ENCODE measurements around the gene PTPRM. TPM values are rescaled to one million over a fixed set of nuclear protein-coding genes. Genes with fewer than 3 reads are reported as not detected.

Gene PTPRM
- total and polyA plus RNA-seq, 2 experiments from 2014 or later: 1.6 to 5.3 TPM

- Mint-ChIP-seq H3K9me3 (no peaks in the 10 kb centered on the region; the same call in 2 of the 3 replicates), H3K36me3 (ENCODE audit: low read depth) (no peaks in the 10 kb centered on the region), H3K4me3 (no peak overlapping the region), H3K27me3 (ENCODE audit: insufficient read depth, low read depth, poor library complexity) (peaks cover 2% of the 10 kb centered on the region), H3K27ac (no peak overlapping the region), H3K4me1 (peaks cover 4% of the 10 kb centered on the region; the same call in 2 of the 3 replicates)
- H3K27ac ChIP-seq (ENCODE audit: low read depth): no peak overlapping the region
- no peaks in the 10 kb centered on the region for H4K20me1 ChIP-seq (replicated peaks; ENCODE audit: insufficient read depth)
- no peak overlapping the region for H3K4me2 ChIP-seq
- no peak; the same call in 2 of the 3 replicates for ATAC-seq
- H3K9me2 ChIP-seq (ENCODE audit: insufficient read depth): no peaks in the 10 kb centered on the region
- no peaks in the 10 kb centered on the region for H3K36me3 ChIP-seq (ENCODE audit: insufficient read depth)
- no peak overlapping the region for H2AFZ ChIP-seq
- no peak overlapping the region for H3K4me3 ChIP-seq
- H3K79me2 ChIP-seq (replicated peaks; ENCODE audit: insufficient read depth): no peaks in the 10 kb centered on the region
- H3F3A ChIP-seq (replicated peaks; ENCODE audit: low read depth): no peaks in the 10 kb centered on the region
- no peak for TF ChIP-seq POLR2AphosphoS5 (IDR thresholded peaks at IDR 0.05; ENCODE audit: low read depth)
- no peak for TF ChIP-seq CREB1 (CRISPR knock-in tag; IDR thresholded peaks at IDR 0.05; ENCODE audit: low read depth)
- no peak for TF ChIP-seq ZNF462 (CRISPR knock-in tag; IDR thresholded peaks at IDR 0.05)
- no peak for TF ChIP-seq NANOG (IDR thresholded peaks at IDR 0.05; ENCODE audit: borderline replicate concordance)
- no peak for TF ChIP-seq CTCF (conservative IDR thresholded peaks at IDR 0.05; ENCODE audit: low read depth in 2 of 2)
- TF ChIP-seq ETS1 (IDR thresholded peaks at IDR 0.05): no peak
- TF ChIP-seq REST (IDR thresholded peaks at IDR 0.05; ENCODE audit: unreplicated experiment): no peak
- no peak for TF ChIP-seq EZH2phosphoT487 (IDR thresholded peaks at IDR 0.05; ENCODE audit: unreplicated experiment)
- no peak for TF ChIP-seq JUNB (IDR thresholded peaks at IDR 0.05; ENCODE audit: unreplicated experiment)
- TF ChIP-seq ZNF331 (CRISPR knock-in tag; IDR thresholded peaks at IDR 0.05; ENCODE audit: low read depth): no peak
- no peak for TF ChIP-seq ZNF114 (CRISPR knock-in tag; IDR thresholded peaks at IDR 0.05)
- TF ChIP-seq STAT1 (IDR thresholded peaks at IDR 0.05; ENCODE audit: unreplicated experiment): no peak
- no peak for TF ChIP-seq EZH2 (IDR thresholded peaks at IDR 0.05; ENCODE audit: low read depth, unreplicated experiment)
- no peak for DNase-seq (ENCODE audit: low spot score)
- H3K27me3 ChIP-seq (ENCODE audit: insufficient read depth): no peaks in the 10 kb centered on the region
- H3K4me1 ChIP-seq (ENCODE audit: insufficient read depth): no peaks in the 10 kb centered on the region
Observed at GRCh38 chr18:7541835-7542234, 25.3 kb upstream of the PTPRM start.
